Peyer's patch (tissue), 4 donors: ENCODE measurements around the gene DNMT3A.

Experiments
- POLR2A ChIP-seq, 2 donors: fragments of 450-650 bp; IDR thresholded peaks; one replicate each; pipeline ENCODE4 v1.5.1; 2017; ENCODE audit warnings: antibody characterized with exemption in 2 of 2, mild to moderate bottlenecking in 2 of 2, moderate library complexity in 2 of 2
- TF ChIP-seq, protein P1 (sequence below), 6 experiments: fragments of 450-650 bp in 4 of 6; fragments of 200-600 bp in 2 of 6; sonication (generic) in 1 of 6; IDR thresholded peaks; one replicate each; pipeline ENCODE4 v1.5.1; 2017 to 2019; ENCODE audit warnings: antibody characterized with exemption in 6 of 6, mild to moderate bottlenecking in 3 of 6, moderate library complexity in 1 of 6

DNA sequence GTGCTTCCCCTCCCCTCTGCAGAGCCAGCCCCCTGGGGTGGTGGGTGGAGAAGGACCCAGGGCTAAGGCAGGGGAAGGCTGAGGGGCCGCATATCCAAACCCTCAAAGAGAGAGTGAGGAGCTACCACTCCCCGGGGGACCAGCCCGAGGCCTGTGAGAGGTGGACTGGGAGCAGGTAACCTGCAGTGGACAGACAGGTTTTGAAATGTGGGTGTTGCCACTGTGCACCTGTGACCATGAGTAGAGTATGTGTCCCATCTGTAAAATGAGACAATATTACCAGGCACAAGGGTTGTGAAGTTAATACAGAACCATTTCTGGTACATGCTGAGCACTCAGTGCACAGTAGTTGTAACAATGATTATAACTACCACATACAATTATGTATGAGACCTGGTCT lies 122.1 kb downstream of the DNMT3A start:
- TF ChIP-seq POLR2A (IDR thresholded peaks at IDR 0.05): no peak
- TF ChIP-seq, protein P1, sequence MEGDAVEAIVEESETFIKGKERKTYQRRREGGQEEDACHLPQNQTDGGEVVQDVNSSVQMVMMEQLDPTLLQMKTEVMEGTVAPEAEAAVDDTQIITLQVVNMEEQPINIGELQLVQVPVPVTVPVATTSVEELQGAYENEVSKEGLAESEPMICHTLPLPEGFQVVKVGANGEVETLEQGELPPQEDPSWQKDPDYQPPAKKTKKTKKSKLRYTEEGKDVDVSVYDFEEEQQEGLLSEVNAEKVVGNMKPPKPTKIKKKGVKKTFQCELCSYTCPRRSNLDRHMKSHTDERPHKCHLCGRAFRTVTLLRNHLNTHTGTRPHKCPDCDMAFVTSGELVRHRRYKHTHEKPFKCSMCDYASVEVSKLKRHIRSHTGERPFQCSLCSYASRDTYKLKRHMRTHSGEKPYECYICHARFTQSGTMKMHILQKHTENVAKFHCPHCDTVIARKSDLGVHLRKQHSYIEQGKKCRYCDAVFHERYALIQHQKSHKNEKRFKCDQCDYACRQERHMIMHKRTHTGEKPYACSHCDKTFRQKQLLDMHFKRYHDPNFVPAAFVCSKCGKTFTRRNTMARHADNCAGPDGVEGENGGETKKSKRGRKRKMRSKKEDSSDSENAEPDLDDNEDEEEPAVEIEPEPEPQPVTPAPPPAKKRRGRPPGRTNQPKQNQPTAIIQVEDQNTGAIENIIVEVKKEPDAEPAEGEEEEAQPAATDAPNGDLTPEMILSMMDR (IDR thresholded peaks at IDR 0.05): no peak
